Cerebellar nuclear complex (tissue), 1 donor: ENCODE results near the gene TAF11L12.
"Not testable (repeated sequence)": the region's sequence is repeated elsewhere in the genome, so short reads cannot be mapped to it uniquely, and the experiment has no call there.

Experiments
- DNase-seq, 2 experiments: peaks; one replicate each; lab custom pipeline; 2025; lab: John Stamatoyannopoulos, UW

TAF11L12 gene

DNA sequence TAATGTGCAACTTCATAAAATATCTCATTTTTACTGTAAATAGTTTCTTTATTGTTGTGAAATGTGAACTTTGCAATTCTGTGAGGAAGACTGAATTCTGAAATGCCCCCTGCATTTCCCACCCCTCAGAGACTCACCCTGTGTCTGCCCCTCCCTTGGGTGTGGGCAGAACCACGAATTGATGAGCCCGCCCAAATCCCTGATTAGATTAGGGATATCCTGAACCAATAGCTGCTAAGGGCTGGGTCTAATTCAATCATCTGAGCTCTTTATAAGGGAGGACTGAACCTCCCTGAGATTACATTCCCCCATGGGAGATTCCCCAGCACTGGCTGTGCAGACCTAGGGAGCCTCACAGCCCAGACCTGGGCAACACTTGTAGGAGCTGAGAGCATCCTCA lies at the start of gene TAF11L12:
Gene TAF11L12 (plus strand): TSS at position 301 of the 400 bp plus-strand sequence.
- not testable (repeated sequence) for DNase-seq

DNA sequence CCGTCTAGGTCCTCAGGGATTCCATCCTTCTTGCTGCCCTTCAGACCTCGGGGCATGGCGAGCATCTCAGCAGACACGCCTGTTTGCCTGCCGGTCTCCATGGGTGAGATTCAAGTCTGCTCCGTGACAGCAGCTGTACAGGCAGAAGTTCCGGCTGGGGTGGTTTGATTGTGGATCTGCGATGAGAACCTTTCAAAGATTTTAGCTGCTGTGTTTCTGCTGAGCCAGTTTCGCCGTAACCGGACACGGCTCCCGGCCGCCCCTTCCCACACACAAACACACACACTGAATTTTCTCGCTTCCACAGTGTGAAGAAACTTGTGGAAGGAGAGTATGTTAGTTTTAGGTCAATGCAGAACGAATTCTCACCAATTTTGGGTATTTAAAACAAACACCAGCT lies 24.5 kb upstream of the TAF11L12 start, which contains the start of gene TAF11L7:
Gene TAF11L7 (minus strand): TSS at position 101 of the 400 bp plus-strand sequence.
- not testable (repeated sequence) for DNase-seq

DNA sequence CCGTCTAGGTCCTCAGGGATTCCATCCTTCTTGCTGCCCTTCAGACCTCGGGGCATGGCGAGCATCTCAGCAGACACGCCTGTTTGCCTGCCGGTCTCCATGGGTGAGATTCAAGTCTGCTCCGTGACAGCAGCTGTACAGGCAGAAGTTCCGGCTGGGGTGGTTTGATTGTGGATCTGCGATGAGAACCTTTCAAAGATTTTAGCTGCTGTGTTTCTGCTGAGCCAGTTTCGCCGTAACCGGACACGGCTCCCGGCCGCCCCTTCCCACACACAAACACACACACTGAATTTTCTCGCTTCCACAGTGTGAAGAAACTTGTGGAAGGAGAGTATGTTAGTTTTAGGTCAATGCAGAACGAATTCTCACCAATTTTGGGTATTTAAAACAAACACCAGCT lies 19.3 kb upstream of the TAF11L12 start, which contains the start of gene TAF11L8:
Gene TAF11L8 (minus strand): TSS at position 101 of the 400 bp plus-strand sequence.
- not testable (repeated sequence) for DNase-seq

DNA sequence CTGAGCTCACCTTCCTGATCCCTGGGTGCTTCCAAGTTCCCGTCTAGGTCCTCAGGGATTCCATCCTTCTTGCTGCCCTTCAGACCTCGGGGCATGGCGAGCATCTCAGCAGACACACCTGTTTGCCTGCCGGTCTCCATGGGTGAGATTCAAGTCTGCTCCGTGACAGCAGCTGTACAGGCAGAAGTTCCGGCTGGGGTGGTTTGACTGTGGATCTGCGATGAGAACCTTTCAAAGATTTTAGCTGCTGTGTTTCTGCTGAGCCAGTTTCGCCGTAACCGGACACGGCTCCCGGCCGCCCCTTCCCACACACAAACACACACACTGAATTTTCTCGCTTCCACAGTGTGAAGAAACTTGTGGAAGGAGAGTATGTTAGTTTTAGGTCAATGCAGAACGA lies 15.9 kb upstream of the TAF11L12 start, which contains the start of gene TAF11L9:
Gene TAF11L9 (minus strand): TSS at position 140 of the 400 bp plus-strand sequence.
- DNase-seq = not testable (repeated sequence)

DNA sequence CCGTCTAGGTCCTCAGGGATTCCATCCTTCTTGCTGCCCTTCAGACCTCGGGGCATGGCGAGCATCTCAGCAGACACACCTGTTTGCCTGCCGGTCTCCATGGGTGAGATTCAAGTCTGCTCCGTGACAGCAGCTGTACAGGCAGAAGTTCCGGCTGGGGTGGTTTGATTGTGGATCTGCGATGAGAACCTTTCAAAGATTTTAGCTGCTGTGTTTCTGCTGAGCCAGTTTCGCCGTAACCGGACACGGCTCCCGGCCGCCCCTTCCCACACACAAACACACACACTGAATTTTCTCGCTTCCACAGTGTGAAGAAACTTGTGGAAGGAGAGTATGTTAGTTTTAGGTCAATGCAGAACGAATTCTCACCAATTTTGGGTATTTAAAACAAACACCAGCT lies 12.5 kb upstream of the TAF11L12 start, which contains the start of gene TAF11L10:
Gene TAF11L10 (minus strand): TSS at position 101 of the 400 bp plus-strand sequence.
- DNase-seq = not testable (repeated sequence)

DNA sequence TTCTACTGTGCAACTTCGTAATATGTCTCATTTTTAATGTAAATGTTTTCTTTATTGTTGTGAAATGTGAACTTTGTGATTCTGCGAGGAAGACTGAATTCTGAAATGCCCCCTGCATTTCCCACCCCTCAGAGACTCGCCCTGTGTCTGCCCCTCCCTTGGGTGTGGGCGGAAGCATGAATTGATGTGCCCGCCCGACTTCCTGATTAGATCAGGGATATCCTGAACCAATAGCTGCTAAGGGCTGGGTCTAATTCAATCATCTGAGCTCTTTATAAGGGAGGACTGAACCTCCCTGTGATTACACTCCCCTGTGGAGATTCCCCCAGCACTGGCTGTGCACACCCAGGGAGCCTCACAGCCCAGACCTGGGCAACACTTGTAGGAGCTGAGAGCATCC lies 6.3 kb upstream of the TAF11L12 start, which contains the start of gene TAF11L11:
Gene TAF11L11 (plus strand): TSS at position 304 of the 400 bp plus-strand sequence.
- not testable (repeated sequence) for DNase-seq

DNA sequence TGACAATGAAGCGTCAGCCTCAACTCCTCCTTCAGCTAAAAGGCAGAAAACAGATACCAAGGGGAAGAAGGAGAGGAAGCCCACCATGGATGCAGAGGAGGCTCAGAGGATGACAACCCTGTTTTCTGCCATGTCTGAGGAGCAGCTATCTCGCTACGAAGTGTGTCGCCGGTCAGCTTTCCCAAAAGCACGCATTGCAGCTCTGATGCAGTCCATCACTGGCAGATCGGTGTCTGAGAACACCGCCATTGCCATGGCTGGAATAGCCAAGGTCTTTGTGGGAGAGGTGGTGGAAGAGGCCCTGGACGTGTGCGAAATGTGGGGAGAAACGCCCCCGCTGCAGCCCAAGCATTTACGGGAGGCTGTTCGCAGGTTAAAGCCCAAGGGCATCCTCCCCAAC lies 5.2 kb upstream of the TAF11L12 start:
- no peak for DNase-seq

DNA sequence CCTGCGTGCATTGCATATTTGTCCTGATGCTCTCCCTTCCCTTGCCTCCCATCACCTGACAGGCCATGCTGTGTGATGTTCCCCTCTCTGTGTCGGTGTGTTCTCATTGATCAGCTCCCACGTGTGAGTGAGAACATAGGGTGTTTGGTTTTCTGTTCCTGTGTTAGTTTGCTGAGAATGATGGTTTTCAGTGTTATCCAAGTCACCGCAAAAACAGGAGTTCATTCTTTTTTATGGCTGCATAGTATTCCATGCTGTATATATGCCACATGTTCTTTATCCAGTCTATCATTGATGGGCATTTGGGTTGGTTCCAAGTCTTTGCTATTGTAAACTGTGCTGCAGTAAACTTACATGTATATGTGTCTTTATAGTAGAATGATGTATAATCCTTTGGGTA lies 2.7 kb upstream of the TAF11L12 start:
- DNase-seq = not testable (repeated sequence)

DNA sequence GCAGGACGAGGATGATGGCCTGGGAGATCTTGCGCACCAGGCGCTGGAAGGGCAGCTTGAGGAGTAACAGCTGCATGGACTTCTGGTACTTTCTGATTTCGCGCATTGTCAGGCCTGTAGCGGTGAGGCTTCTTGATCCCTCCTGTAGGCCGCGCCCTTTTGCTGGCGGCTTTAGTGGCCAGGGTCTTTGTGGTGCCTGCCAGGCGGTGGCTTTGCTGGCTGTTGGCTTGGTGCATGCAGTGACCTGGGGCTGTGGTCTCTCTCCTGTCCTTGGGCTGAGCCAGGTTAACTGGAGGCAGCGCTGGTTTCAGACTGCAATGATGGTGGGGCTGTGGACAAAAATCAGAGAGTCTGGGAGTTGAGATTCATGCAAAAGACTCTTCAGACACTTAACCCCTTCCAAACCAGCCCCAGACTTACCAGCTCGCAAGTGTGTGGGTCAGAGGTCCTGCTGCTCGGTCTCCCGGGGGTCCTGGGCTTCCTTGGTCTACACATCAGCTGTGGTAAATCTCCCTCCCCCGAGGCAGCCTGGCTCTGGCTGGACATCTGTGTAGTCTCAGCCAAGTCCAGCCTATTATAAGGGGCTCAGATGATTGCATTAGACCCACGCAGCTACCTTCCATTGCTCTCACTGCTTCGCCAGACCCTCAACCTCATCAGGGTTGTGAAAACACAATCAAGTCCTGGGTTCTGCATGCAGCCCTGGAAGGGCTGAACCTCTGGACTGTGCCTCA lies 4.8 kb downstream of the TAF11L12 start:
- DNase-seq = no peak

DNA sequence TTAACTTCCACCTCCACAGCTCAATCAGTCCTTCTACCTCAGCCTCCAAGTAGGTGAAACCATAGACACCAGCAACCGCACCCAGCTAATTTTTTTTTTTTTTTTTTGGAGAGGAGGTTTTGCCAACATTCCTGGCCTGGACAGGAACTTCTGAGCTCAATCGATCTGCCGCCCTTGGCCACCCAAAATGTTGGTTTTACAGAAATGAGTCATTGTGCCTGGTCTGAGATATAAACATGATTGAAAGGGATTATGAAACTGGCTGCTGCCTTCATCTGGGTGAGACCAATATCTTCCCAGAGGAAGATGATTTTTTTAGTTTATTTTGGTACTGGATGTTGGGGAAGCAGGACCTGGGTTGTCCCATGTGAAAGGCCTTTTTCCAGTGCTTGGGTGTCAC lies 9.2 kb downstream of the TAF11L12 start:
- DNase-seq = no peak

DNA sequence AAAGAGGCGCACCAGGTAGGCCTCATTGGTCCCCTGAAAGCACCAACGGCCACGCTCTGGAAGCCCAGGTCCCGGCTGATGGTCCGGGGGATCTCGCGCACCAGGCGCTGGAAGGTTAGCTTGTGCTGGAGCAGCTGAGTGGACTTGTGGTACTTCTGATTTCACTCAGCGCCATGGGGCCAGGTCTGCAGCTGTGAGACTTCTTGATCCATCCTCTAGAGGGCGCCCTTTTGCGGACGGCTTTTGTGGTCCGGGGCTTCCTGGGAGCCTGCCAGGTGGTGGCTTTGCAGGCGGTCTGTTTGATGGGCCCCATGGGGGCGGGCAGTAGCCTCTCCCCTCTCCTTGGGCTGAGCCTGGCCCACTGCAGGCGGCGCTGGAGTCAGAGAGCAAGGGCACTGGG lies 10.4 kb downstream of the TAF11L12 start:
- no peak for DNase-seq

DNA sequence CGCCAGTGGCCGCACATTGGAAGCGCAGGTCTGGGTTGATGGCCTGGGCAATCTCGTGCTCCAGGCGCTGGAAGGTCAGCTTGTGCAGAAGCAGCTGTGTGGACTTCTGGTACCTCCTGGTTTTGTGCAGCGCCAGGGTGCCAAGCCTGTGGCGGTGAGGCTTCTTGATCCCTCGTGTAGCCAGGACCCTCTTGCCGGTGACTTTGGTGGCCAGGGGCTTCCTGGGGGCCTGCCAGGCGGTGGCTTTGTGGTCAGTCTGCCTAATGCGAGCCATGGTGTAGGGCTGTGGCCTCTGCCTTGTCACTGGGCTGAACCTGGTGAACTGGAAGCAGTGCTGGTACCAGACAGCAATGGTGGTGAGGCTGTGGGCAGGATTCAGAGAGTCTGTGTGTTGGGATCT lies 15.5 kb downstream of the TAF11L12 start:
- no peak for DNase-seq

DNA sequence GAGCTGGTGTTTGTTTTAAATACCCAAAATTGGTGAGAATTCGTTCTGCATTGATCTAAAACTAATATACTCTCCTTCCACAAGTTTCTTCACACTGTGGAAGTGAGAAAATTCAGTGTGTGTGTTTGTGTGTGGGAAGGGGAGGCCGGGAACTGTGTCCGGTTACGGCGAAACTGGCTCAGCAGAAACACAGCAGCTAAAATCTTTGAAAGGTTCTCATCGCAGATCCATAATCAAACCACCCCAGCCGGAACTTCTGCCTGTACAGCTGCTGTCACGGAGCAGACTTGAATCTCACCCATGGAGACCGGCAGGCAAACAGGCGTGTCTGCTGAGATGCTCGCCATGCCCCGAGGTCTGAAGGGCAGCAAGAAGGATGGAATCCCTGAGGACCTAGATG lies 21.6 kb downstream of the TAF11L12 start, which contains the start of gene TAF11L13:
Gene TAF11L13 (plus strand): TSS at position 301 of the 400 bp plus-strand sequence.
- not testable (repeated sequence) for DNase-seq

DNA sequence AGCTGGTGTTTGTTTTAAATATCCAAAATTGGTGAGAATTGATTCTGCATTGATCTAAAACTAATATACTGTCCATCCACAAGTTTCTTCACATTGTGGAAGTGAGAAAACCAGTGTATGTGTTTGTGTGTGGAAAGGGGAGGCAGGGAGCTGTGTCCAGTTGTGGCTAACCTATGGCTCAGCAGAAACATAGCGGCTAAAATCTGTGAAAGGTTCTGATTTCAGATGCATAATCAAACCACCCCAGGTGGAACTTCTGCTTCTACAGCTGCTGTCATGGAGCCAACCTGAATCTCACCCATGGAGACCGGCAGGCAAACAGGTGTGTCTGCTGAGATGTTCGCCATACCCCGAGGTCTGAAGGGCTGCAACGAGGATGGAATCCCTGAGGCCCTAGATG lies 24.0 kb downstream of the TAF11L12 start, which contains the start of gene TAF11L14:
Gene TAF11L14 (plus strand): TSS at position 301 of the 400 bp plus-strand sequence.
- no peak for DNase-seq

DNA sequence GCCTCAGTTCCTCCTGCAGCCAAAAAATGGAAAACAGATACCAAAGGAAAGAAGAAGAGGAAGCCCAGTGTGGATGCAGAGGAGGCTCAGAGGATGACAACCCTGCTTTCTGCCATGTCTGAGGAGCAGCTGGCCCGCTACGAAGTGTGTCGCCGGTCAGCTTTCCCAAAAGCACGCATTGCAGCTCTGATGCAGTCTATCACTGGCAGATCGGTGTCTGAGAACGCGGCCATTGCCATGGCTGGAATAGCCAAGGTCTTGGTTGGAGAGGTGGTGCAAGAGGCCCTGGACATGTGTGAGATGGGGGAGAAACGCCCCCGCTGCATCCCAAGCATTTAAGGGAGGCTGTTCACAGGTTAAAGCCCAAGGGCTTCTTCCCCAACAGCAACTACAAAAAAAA lies 39.0 kb downstream of the TAF11L12 start:
- DNase-seq = not testable (repeated sequence)

DNA sequence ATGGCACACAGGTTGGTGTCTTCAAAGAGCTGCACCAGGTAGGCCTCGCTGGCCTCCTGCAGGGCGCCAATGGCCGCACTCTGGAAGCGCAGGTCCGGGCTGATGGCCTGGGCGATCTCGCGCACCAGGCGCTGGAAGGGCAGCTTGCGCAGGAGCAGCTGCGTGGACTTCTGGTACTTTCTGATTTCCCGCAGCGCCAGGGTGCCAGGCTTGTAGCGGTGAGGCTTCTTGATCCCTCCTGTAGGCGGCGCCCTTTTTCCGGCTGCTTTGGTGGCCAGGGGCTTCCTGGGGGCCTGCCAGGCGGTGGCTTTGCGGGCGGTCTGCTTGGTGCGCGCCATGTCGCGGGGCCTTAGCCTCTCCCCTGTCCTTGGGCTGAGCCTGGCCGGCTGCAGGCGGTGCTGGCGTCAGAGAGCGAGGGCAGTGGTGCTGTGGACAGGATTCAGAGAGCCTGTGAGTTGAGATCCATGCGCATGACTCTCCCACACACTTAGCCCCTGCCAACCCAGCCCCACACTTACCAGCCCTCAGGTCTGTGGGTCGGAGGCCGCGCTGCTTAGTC lies 45.1 kb downstream of the TAF11L12 start:
- not testable (repeated sequence) for DNase-seq

DNA sequence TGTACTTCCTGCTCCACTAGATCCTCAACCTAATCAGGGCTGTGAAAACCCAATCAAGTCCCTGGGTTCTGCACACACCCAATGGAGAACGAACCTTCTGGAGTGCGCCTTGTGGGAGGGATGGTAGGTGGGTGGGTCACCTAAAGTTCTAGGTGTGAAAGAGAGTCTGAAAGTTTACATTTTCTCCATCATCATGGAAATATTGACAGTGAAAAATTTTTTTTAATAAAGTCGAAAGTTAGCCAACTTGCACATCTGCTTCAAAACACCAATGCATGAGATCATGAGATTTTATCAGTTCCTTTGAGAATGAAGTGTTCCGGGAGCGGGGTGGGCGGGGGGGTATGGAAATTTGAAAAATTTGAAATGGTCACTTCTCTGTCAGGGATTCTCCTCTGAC lies 45.7 kb downstream of the TAF11L12 start:
- no peak for DNase-seq
